Neutrophil (primary cell): ENCODE data around the gene BRINP3.

ENCODE experiments used
- H3K27ac ChIP-seq: fragments of 200-600 bp; sonication (generic); 2 replicates; pipeline ENCODE4 v1.5.1; 2016; ENCODE audit warnings: mild to moderate bottlenecking, moderate library complexity
- H3K27me3 ChIP-seq: fragments of 200-600 bp; sonication (generic); 2 replicates; pipeline ENCODE4 v1.6.0; 2016; ENCODE audit warnings: mild to moderate bottlenecking
- H3K36me3 ChIP-seq: fragments of 200-600 bp; sonication (generic); 2 replicates; pipeline ENCODE4 v1.5.1; 2017
- H3K4me1 ChIP-seq, 2 experiments: fragments of 200-600 bp in 1 of 2; sonication (generic) in 1 of 2; 1 replicate in 1 of 2; 2 replicates in 1 of 2; pipeline versions ENCODE4 v1.5.1 to v1.6.1; 2013 to 2016; ENCODE audit warnings: low read depth in 1 of 2, low read length in 1 of 2, mild to moderate bottlenecking in 1 of 2, moderate library complexity in 1 of 2; ENCODE audit not compliant: control insufficient read depth in 1 of 2, insufficient read depth in 1 of 2
- H3K4me3 ChIP-seq, 2 experiments: fragments of 200-600 bp in 1 of 2; sonication (generic) in 1 of 2; 1 replicate in 1 of 2; 2 replicates in 1 of 2; pipeline ENCODE4 v1.5.1; 2013 to 2016; ENCODE audit warnings: low read depth in 1 of 2, low read length in 1 of 2, mild to moderate bottlenecking in 1 of 2, moderate library complexity in 1 of 2
- H3K9me3 ChIP-seq: fragments of 200-600 bp; sonication (generic); 2 replicates; pipeline ENCODE4 v1.5.1; 2016
- CTCF ChIP-seq: fragments of 200-600 bp; sonication (generic); IDR thresholded peaks from 2 replicates; pipeline ENCODE4 v1.5.1; 2016; ENCODE audit warnings: antibody characterized with exemption

BRINP3 gene

GRCh38 chr1:190226006-190226405 is 251.7 kb downstream of the BRINP3 start:
- TF ChIP-seq CTCF: no peak
- Histone ChIP-seq H3K4me1 (no peaks in the 10 kb centered on the region), H3K27ac (no peak overlapping the region), H3K9me3 (no peaks in the 10 kb centered on the region), H3K36me3 (no peaks in the 10 kb centered on the region), H3K27me3 (no peaks in the 10 kb centered on the region), H3K4me3 (no peak overlapping the region)

- TF ChIP-seq CTCF: no peak
- no peaks in the 10 kb centered on the region for H3K4me1 ChIP-seq
- H3K4me3 ChIP-seq: no peak overlapping the region
- no peaks in the 10 kb centered on the region for H3K27me3 ChIP-seq
- H3K36me3 ChIP-seq: no peaks in the 10 kb centered on the region
- no peaks in the 10 kb centered on the region for H3K9me3 ChIP-seq
- no peak overlapping the region for H3K27ac ChIP-seq
Observed at GRCh38 chr1:190212450-190212849, 265.2 kb downstream of the BRINP3 start.

- no peak overlapping the region for H3K27ac ChIP-seq
- H3K4me3 ChIP-seq: no peak overlapping the region
- no peak for TF ChIP-seq CTCF
- H3K9me3 ChIP-seq: no peaks in the 10 kb centered on the region
- no peaks in the 10 kb centered on the region for H3K27me3 ChIP-seq
- H3K4me1 ChIP-seq: no peaks in the 10 kb centered on the region
- H3K36me3 ChIP-seq: no peaks in the 10 kb centered on the region
Observed at GRCh38 chr1:190207733-190208132, 269.9 kb downstream of the BRINP3 start.

- Histone ChIP-seq H3K27ac (no peak overlapping the region), H3K27me3 (no peaks in the 10 kb centered on the region), H3K4me3 (no peak overlapping the region), H3K4me1 (no peaks in the 10 kb centered on the region), H3K36me3 (no peaks in the 10 kb centered on the region), H3K9me3 (no peaks in the 10 kb centered on the region)
- no peak for TF ChIP-seq CTCF
Observed at GRCh38 chr1:190205713-190206112, 272.0 kb downstream of the BRINP3 start.

GRCh38 chr1:190196020-190196419 is 281.6 kb downstream of the BRINP3 start:
- Histone ChIP-seq H3K36me3 (no peaks in the 10 kb centered on the region), H3K9me3 (no peaks in the 10 kb centered on the region), H3K4me3 (no peak overlapping the region), H3K27me3 (no peaks in the 10 kb centered on the region), H3K27ac (no peak overlapping the region), H3K4me1 (no peaks in the 10 kb centered on the region)
- TF ChIP-seq CTCF: no peak

GRCh38 chr1:190193508-190194115 is 284.1 kb downstream of the BRINP3 start:
- Histone ChIP-seq H3K4me3 (no peak overlapping the region), H3K9me3 (no peaks in the 10 kb centered on the region), H3K27ac (no peak overlapping the region), H3K36me3 (no peaks in the 10 kb centered on the region), H3K4me1 (no peaks in the 10 kb centered on the region), H3K27me3 (no peaks in the 10 kb centered on the region)
- no peak for TF ChIP-seq CTCF
